GM21381 (cell line): ENCODE measurements around the gene DNAH14.

Experiments used
- ATAC-seq: cut with Tn5 transposase; IDR thresholded peaks from one replicate; pipeline ENCODE4 v1.9.1; 2021; ENCODE audit warnings: mild to moderate bottlenecking, moderate library complexity; ENCODE audit not compliant: unreplicated experiment

Gene DNAH14

GRCh38 chr1:225424562-225425200, 495.2 kb downstream of the DNAH14 start:
- ATAC-seq, result no peak

- ATAC-seq, result no peak
Observed at GRCh38 chr1:225425201-225425786, 495.8 kb downstream of the DNAH14 start.

GRCh38 chr1:225426395-225427234, 497.1 kb downstream of the DNAH14 start:
- no peak for ATAC-seq

- ATAC-seq, result peak; percentile 32
Observed at GRCh38 chr1:225427235-225428067, 498.0 kb downstream of the DNAH14 start, which contains the start of gene LBR. LBR (minus strand) TSS chr1:225428038; CDS start chr1:225424075, 3,963 bp downstream.

GRCh38 chr1:225428068-225428880, 498.8 kb downstream of the DNAH14 start:
- peak; percentile 89 for ATAC-seq

- no peak for ATAC-seq
Observed at GRCh38 chr1:225428881-225429455, 499.5 kb downstream of the DNAH14 start.

GRCh38 chr1:225430301-225430700, 500.8 kb downstream of the DNAH14 start:
- no peak for ATAC-seq

- no peak for ATAC-seq
Observed at GRCh38 chr1:225431081-225431863, 501.8 kb downstream of the DNAH14 start.

GRCh38 chr1:225434046-225434445, 504.6 kb downstream of the DNAH14 start:
- ATAC-seq, result no peak

GRCh38 chr1:225435076-225435475, 505.6 kb downstream of the DNAH14 start:
- ATAC-seq, result no peak

GRCh38 chr1:225435487-225435886, 506.0 kb downstream of the DNAH14 start:
- no peak for ATAC-seq

GRCh38 chr1:225435957-225436392, 506.5 kb downstream of the DNAH14 start:
- ATAC-seq, result no peak

- no peak for ATAC-seq
Observed at GRCh38 chr1:225437710-225438437, 508.4 kb downstream of the DNAH14 start.

- ATAC-seq, result no peak
Observed at GRCh38 chr1:225440380-225441221, 511.1 kb downstream of the DNAH14 start.

- ATAC-seq, result peak; percentile 41
Observed at GRCh38 chr1:225441314-225442122, 512.0 kb downstream of the DNAH14 start.

GRCh38 chr1:225442123-225442505, 512.6 kb downstream of the DNAH14 start:
- ATAC-seq, result no peak
